Kidney capillary endothelial cell (primary cell): ENCODE results near the gene CCDC175.

ENCODE experiments used
- DNase-seq: peaks from one replicate; pipeline ENCODE4 v3.0.0-alpha.2; 2018; ENCODE audit warnings: low spot score

CCDC175 gene

GRCh38 chr14:59576332-59577294 lies at the start of gene CCDC175:
Gene CCDC175, minus strand, starts transcription at chr14:59576812. Its CDS starts 37 bp downstream, at chr14:59576775.
- peak; percentile 64 for DNase-seq

GRCh38 chr14:59622631-59623030 lies 46.0 kb upstream of the CCDC175 start:
- DNase-seq, result no peak

GRCh38 chr14:59619061-59619460 lies 42.4 kb upstream of the CCDC175 start:
- DNase-seq, result no peak

GRCh38 chr14:59601056-59601455 lies 24.4 kb upstream of the CCDC175 start:
- DNase-seq, result no peak

GRCh38 chr14:59600211-59600945 lies 23.8 kb upstream of the CCDC175 start:
- DNase-seq, result no peak

- DNase-seq, result no peak
Measured at GRCh38 chr14:59595071-59595470, 18.5 kb upstream of the CCDC175 start.

- DNase-seq, result no peak
Measured at GRCh38 chr14:59591641-59592370, 15.2 kb upstream of the CCDC175 start.

- DNase-seq, result no peak
Measured at GRCh38 chr14:59588101-59588500, 11.5 kb upstream of the CCDC175 start.

- no peak for DNase-seq
Measured at GRCh38 chr14:59585891-59586554, 9.4 kb upstream of the CCDC175 start.

- DNase-seq, result no peak
Measured at GRCh38 chr14:59583755-59584154, 7.1 kb upstream of the CCDC175 start.

GRCh38 chr14:59582845-59583509 lies 6.4 kb upstream of the CCDC175 start:
- DNase-seq, result no peak

GRCh38 chr14:59582161-59582560 lies 5.5 kb upstream of the CCDC175 start:
- DNase-seq, result no peak

GRCh38 chr14:59580911-59581310 lies 4.3 kb upstream of the CCDC175 start:
- DNase-seq, result no peak

GRCh38 chr14:59570122-59570521 lies 6.5 kb downstream of the CCDC175 start:
- no peak for DNase-seq

- DNase-seq, result no peak
Measured at GRCh38 chr14:59566725-59567124, 9.9 kb downstream of the CCDC175 start.

- DNase-seq, result no peak
Measured at GRCh38 chr14:59566296-59566695, 10.3 kb downstream of the CCDC175 start.

GRCh38 chr14:59565087-59565486 lies 11.5 kb downstream of the CCDC175 start:
- no peak for DNase-seq

GRCh38 chr14:59564366-59564765 lies 12.2 kb downstream of the CCDC175 start:
- DNase-seq, result no peak

- DNase-seq, result no peak
Measured at GRCh38 chr14:59547310-59547709, 29.3 kb downstream of the CCDC175 start.

GRCh38 chr14:59543873-59544272 lies 32.7 kb downstream of the CCDC175 start:
- no peak for DNase-seq

- DNase-seq, result no peak
Measured at GRCh38 chr14:59541731-59542130, 34.9 kb downstream of the CCDC175 start.
